ENCODE measurements around the gene SYT9.

DNA sequence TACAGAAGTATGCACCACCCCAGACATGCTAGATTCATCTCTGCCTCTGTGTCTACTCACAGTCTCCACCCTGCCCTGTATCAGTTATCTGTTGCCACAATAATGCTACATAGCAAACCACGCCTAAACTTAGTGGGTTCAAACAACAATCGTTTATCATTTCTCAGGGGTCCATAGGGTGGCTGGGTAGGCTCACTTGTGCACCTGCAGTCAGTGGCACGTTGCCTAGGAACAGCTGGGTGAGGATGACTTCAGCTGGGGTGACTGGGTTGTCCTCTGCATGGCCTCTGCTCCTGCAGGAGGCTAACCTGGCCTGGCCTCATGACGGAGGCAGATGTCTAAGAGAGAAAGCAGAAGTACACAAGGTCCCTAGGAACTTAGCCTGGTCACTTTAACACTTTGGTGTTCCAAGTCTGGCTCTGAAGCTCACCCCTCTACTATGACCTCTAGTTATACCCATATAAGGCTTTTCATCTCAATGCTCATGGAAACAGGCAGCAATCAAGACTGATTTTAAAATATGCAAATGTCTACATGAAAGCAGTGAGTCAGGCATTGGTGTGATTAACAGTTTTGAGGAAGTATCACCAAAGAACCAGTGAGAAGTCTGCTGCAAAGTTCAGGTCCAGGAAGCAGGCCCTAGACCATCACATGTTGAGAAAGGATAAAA, 244.3 kb downstream of the SYT9 start:
- TF ChIP-seq POLR2AphosphoS5 (IDR thresholded peaks at IDR 0.05; ENCODE audit: low read depth, low read length) (no peak), POLR2A (IDR thresholded peaks at IDR 0.05; ENCODE audit: low read depth, low read length) (no peak), TAF1 (IDR thresholded peaks at IDR 0.05; ENCODE audit: borderline replicate concordance, low read depth, low read length) (no peak)

All from GM12892 (cell line).